DOHH2 (cell line): ENCODE results near the gene RCOR3.

Source experiments
- H3F3A ChIP-seq: fragments of 200-600 bp; sonication (generic), shearing (Covaris generic); 2 replicates; pipeline ENCODE4 v1.6.0; 2016; ENCODE audit warnings: antibody characterized with exemption, mild to moderate bottlenecking; ENCODE audit not compliant: control insufficient read depth, insufficient read depth
- H3K27ac ChIP-seq: fragments of 200-600 bp; sonication (generic); 2 replicates; pipeline ENCODE4 v1.5.1; 2014; ENCODE audit warnings: low read depth, mild to moderate bottlenecking, low read length, moderate library complexity
- H3K27me3 ChIP-seq: fragments of 200-600 bp; sonication (generic); 2 replicates; pipeline ENCODE4 v1.6.1; 2014; ENCODE audit warnings: mild to moderate bottlenecking, low read length, mixed read lengths; ENCODE audit not compliant: control insufficient read depth
- H3K36me3 ChIP-seq: fragments of 200-600 bp; sonication (generic); 2 replicates; pipeline ENCODE4 v1.6.1; 2014; ENCODE audit warnings: mild to moderate bottlenecking, low read length, moderate library complexity, mixed read lengths; ENCODE audit not compliant: control insufficient read depth
- H3K4me1 ChIP-seq: fragments of 200-600 bp; sonication (generic); 2 replicates; pipeline ENCODE4 v1.6.1; 2014; ENCODE audit warnings: mild to moderate bottlenecking, low read length, mixed read lengths; ENCODE audit not compliant: control insufficient read depth
- H3K4me2 ChIP-seq: fragments of 200-600 bp; sonication (generic); 2 replicates; pipeline ENCODE4 v1.6.0; 2014; ENCODE audit warnings: mild to moderate bottlenecking, low read length, moderate library complexity
- H3K4me3 ChIP-seq: fragments of 200-600 bp; sonication (generic); 2 replicates; pipeline ENCODE4 v1.5.1; 2014; ENCODE audit warnings: mild to moderate bottlenecking, low read length, mixed read lengths
- H3K79me2 ChIP-seq: fragments of 200-600 bp; sonication (generic); 2 replicates; pipeline ENCODE4 v1.6.1; 2014; ENCODE audit warnings: mild to moderate bottlenecking, low read length, mixed read lengths; ENCODE audit not compliant: control insufficient read depth
- H3K9me2 ChIP-seq: fragments of 200-600 bp; sonication (generic); replicated peaks from 2 replicates; pipeline ENCODE4 v1.6.1; 2014; ENCODE audit warnings: mild to moderate bottlenecking, low read length, mixed read lengths; ENCODE audit not compliant: control insufficient read depth
- H3K9me3 ChIP-seq: fragments of 200-600 bp; sonication (generic); 2 replicates; pipeline ENCODE4 v1.6.1; 2014; ENCODE audit warnings: antibody characterized with exemption, low read length, mixed read lengths; ENCODE audit not compliant: control insufficient read depth, insufficient read depth
- H4K20me1 ChIP-seq: fragments of 200-600 bp; sonication (generic); 2 replicates; pipeline ENCODE4 v1.6.0; 2014; ENCODE audit warnings: low read depth, mild to moderate bottlenecking, antibody characterized with exemption, low read length, moderate library complexity; ENCODE audit not compliant: control insufficient read depth, insufficient read depth
- CTCF ChIP-seq: fragments of 200-600 bp; sonication (generic); IDR thresholded peaks from one replicate; pipeline ENCODE4 v1.5.1; 2014; ENCODE audit warnings: antibody characterized with exemption, mild to moderate bottlenecking, low read depth, low read length; ENCODE audit not compliant: poor library complexity, severe bottlenecking
- EZH2phosphoT487 ChIP-seq: fragments of 200-600 bp; sonication (generic); IDR thresholded peaks from 2 replicates; pipeline ENCODE4 v1.6.1; 2017; ENCODE audit warnings: borderline replicate concordance, mild to moderate bottlenecking, antibody characterized with exemption, low read length, moderate library complexity, mixed read lengths

RCOR3 gene

GRCh38 chr1:211324992-211325775 lies 66.0 kb downstream of the RCOR3 start:
- no peak overlapping the region for H3K4me2 ChIP-seq
- H3K9me2 ChIP-seq = no peaks in the 10 kb centered on the region
- no peaks in the 10 kb centered on the region for H3K27me3 ChIP-seq
- TF ChIP-seq EZH2phosphoT487 (no peak), CTCF (no peak)
- no peaks in the 10 kb centered on the region for H4K20me1 ChIP-seq
- H3K27ac ChIP-seq = no peak overlapping the region
- H3K36me3 ChIP-seq = peaks cover 5% of the 10 kb centered on the region; the same call in 1 of the 2 replicates
- no peak overlapping the region for H3K4me3 ChIP-seq
- peaks cover 51% of the 10 kb centered on the region for H3K4me1 ChIP-seq
- H3F3A ChIP-seq = peaks cover 2% of the 10 kb centered on the region; the same call in 1 of the 2 replicates
- peaks cover 39% of the 10 kb centered on the region for H3K79me2 ChIP-seq
- H3K9me3 ChIP-seq = no peaks in the 10 kb centered on the region

- no peaks in the 10 kb centered on the region for H3K27me3 ChIP-seq
- H3K79me2 ChIP-seq = peaks cover 48% of the 10 kb centered on the region
- peak overlapping the region; percentile 88 for H3K4me3 ChIP-seq
- H3K9me2 ChIP-seq = no peaks in the 10 kb centered on the region
- H4K20me1 ChIP-seq = no peaks in the 10 kb centered on the region
- H3K27ac ChIP-seq = no peak overlapping the region
- peaks cover 12% of the 10 kb centered on the region for H3K36me3 ChIP-seq
- no peak for TF ChIP-seq CTCF
- TF ChIP-seq EZH2phosphoT487 = no peak
- H3K4me2 ChIP-seq = peak overlapping the region; percentile 91
- H3K4me1 ChIP-seq = peaks cover 56% of the 10 kb centered on the region
- H3K9me3 ChIP-seq = no peaks in the 10 kb centered on the region
- H3F3A ChIP-seq = peaks cover 2% of the 10 kb centered on the region; the same call in 1 of the 2 replicates
Observed at GRCh38 chr1:211326140-211326527, 67.0 kb downstream of the RCOR3 start.

- Histone ChIP-seq H3K27ac (peak within 1 kb of the TSS; percentile 87), H3K79me2 (peaks cover 54% of the 10 kb centered on the region)
- no peak for TF ChIP-seq EZH2phosphoT487
Observed at GRCh38 chr1:211326528-211327345, 67.6 kb downstream of the RCOR3 start, which contains the start of gene TRAF5. TRAF5 (plus strand) TSS chr1:211326833; CDS start chr1:211353240, 26,407 bp downstream.

More at GRCh38 chr1:211326528-211327345, 67.6 kb downstream of the RCOR3 start, which contains the start of gene TRAF5:
- no peaks in the 10 kb centered on the region for H3K9me2 ChIP-seq
- peaks cover 2% of the 10 kb centered on the region; the same call in 1 of the 2 replicates for H3F3A ChIP-seq
- peaks cover 14% of the 10 kb centered on the region for H3K36me3 ChIP-seq
- peak within 1 kb of the TSS; percentile 91 for H3K4me2 ChIP-seq
- H3K4me1 ChIP-seq = peaks cover 62% of the 10 kb centered on the region
- no peaks in the 10 kb centered on the region for H4K20me1 ChIP-seq
- no peaks in the 10 kb centered on the region for H3K9me3 ChIP-seq
- H3K4me3 ChIP-seq = peak within 1 kb of the TSS; percentile 88
- no peaks in the 10 kb centered on the region for H3K27me3 ChIP-seq
